ENCODE results near the gene FOSL2. TPM values are rescaled to one million over a fixed set of nuclear protein-coding genes. Genes with fewer than 3 reads are reported as not detected.

Gene FOSL2
- total RNA-seq, 1 donor from 2014 or later, result 38.4 TPM

DNA sequence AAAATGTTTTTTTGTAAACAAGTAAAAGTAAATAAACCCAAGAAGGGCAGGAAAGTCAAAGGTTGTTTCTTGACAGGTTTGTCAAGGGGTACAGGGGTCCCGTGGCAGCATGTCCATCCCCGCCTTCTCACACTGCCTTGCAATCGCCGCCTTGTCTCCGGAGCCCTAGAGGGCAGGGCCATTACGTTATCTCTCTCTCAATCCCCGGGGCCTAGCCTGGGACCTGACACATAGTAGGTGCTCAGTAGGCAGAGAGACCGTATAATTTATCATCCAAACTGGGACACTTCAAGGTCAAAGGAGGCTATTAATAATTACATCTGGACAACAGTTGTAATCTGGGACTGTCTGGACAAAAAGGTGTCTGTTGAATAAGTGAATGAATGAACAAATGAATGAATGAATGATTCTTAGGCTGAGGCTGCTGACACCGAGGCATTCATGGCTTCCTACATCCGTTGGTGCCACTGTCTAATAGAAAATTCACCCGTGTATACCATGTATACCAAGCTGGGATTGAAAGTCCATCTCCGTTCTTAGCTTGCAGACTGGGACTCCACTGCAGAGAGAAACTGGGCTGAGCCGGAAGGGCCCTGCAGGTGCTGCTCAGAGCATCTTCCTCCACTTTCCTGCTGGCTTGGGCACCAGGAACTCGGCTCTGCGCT lies 58.4 kb downstream of the FOSL2 start:
- Mint-ChIP-seq H3K4me1 (ENCODE audit: low read depth) (no peaks in the 10 kb centered on the region), H3K27ac (no peak overlapping the region), H3K36me3 (ENCODE audit: insufficient read depth) (no peaks in the 10 kb centered on the region), H3K4me3 (ENCODE audit: low read depth) (no peak overlapping the region), H3K27me3 (no peaks in the 10 kb centered on the region), H3K9me3 (ENCODE audit: low read depth) (no peaks in the 10 kb centered on the region)
- no peak for DNase-seq (ENCODE audit: low spot score, unreplicated experiment)
- TF ChIP-seq, protein P1, sequence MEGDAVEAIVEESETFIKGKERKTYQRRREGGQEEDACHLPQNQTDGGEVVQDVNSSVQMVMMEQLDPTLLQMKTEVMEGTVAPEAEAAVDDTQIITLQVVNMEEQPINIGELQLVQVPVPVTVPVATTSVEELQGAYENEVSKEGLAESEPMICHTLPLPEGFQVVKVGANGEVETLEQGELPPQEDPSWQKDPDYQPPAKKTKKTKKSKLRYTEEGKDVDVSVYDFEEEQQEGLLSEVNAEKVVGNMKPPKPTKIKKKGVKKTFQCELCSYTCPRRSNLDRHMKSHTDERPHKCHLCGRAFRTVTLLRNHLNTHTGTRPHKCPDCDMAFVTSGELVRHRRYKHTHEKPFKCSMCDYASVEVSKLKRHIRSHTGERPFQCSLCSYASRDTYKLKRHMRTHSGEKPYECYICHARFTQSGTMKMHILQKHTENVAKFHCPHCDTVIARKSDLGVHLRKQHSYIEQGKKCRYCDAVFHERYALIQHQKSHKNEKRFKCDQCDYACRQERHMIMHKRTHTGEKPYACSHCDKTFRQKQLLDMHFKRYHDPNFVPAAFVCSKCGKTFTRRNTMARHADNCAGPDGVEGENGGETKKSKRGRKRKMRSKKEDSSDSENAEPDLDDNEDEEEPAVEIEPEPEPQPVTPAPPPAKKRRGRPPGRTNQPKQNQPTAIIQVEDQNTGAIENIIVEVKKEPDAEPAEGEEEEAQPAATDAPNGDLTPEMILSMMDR (IDR thresholded peaks at IDR 0.05; ENCODE audit: unreplicated experiment), result no peak

DNA sequence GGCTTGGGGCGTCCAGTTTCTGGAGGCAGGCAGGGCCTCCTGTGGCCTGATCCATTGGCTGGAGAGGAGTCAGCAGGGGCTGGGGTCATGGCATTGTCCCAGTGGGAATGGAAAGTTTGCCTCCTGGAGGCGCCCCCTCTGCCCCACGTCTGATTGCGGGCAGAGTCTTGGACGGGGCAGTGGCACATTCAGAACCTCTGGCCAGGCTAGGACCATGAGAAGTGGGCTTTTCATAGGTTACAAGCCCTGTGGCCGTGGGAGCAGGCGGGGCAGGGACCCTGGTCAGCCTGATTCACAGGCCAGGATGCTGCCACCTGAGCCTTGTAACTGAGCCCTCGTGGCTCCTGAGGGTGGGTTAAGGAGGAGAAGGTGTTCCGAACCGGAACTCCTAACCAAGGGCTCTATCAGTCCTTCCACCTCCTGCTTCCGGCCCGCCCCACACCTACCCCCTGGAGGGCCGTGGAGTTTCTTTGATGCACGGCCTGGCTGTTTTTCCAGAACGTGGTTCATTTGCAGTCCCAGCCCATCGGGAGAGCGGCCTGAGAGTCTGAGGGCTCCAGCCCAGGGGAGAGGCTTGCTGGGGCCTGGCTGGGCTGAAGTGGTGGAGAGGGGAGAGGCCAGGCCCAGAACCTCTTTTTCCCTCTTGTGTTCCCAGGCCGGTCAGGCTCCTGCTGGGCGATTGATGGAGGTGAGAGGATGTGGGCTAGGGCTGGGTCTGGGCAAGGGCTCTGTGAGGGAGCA lies 59.3 kb downstream of the FOSL2 start:
- no peak for DNase-seq (ENCODE audit: low spot score, unreplicated experiment)
- H3K9me3 Mint-ChIP-seq (ENCODE audit: low read depth), result no peaks in the 10 kb centered on the region
- H3K27me3 Mint-ChIP-seq, result no peaks in the 10 kb centered on the region
- no peaks in the 10 kb centered on the region for H3K4me1 Mint-ChIP-seq (ENCODE audit: low read depth)
- TF ChIP-seq, protein P1 (IDR thresholded peaks at IDR 0.05; ENCODE audit: unreplicated experiment), result no peak
- no peak overlapping the region for H3K27ac Mint-ChIP-seq
- H3K36me3 Mint-ChIP-seq (ENCODE audit: insufficient read depth), result no peaks in the 10 kb centered on the region
- no peak overlapping the region for H3K4me3 Mint-ChIP-seq (ENCODE audit: low read depth)

DNA sequence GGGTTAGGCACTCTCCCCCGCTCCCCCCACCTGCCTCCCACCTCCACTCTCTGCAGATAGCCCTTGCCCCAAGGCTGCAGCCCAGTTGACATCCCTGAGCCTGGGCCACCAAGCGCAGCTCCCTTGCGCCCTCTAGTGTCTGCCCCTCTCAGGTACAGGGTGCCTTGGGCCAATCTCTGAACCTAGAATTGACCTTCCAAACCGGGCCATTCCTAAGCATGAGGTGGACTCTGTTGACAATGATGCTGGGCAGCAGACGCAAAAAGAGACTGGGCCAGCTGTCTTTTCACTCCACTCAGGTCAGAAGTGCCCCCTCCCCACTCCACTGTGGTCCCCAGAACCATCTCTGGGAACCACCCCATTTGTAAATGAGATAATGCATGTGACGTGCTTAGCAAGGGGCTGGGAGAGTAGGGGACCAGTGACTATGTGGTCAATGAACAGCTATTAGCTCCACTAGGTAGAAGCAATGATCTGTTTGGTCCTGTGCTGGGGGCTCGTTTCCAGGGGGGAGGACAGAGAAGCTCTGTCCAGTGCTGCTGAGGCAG lies 60.0 kb downstream of the FOSL2 start:
- Mint-ChIP-seq H3K9me3 (ENCODE audit: low read depth) (no peaks in the 10 kb centered on the region), H3K36me3 (ENCODE audit: insufficient read depth) (no peaks in the 10 kb centered on the region), H3K27ac (no peak overlapping the region), H3K4me1 (ENCODE audit: low read depth) (no peaks in the 10 kb centered on the region), H3K4me3 (ENCODE audit: low read depth) (no peak overlapping the region), H3K27me3 (no peaks in the 10 kb centered on the region)
- DNase-seq (ENCODE audit: low spot score, unreplicated experiment), result peak; percentile 64
- TF ChIP-seq, protein P1 (IDR thresholded peaks at IDR 0.05; ENCODE audit: unreplicated experiment), result peak; percentile 83

DNA sequence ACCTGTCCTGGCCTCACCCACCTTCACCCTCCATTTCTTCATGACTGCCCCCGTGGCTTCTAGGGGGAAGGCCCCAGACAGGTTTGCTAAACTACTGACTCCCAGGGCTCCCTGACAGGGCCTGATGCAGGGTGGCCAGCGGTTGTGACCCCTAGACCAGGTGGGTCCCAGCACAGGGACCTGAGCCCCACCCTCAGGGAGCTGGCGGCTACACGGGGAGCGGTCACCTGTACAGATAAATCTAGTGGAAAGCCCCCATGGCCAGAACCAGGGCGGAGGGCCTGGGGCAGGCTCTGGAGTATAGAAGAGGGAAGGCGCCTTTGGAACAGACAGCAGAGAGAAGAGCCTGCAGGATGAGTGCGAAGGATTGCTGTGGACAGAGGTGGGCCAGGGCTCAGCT lies 60.7 kb downstream of the FOSL2 start:
- no peaks in the 10 kb centered on the region for H3K27me3 Mint-ChIP-seq
- DNase-seq (ENCODE audit: low spot score, unreplicated experiment), result no peak
- no peaks in the 10 kb centered on the region for H3K36me3 Mint-ChIP-seq (ENCODE audit: insufficient read depth)
- H3K27ac Mint-ChIP-seq, result no peak overlapping the region
- H3K4me1 Mint-ChIP-seq (ENCODE audit: low read depth), result no peaks in the 10 kb centered on the region
- no peaks in the 10 kb centered on the region for H3K9me3 Mint-ChIP-seq (ENCODE audit: low read depth)
- TF ChIP-seq, protein P1 (IDR thresholded peaks at IDR 0.05; ENCODE audit: unreplicated experiment), result no peak
- no peak overlapping the region for H3K4me3 Mint-ChIP-seq (ENCODE audit: low read depth)

DNA sequence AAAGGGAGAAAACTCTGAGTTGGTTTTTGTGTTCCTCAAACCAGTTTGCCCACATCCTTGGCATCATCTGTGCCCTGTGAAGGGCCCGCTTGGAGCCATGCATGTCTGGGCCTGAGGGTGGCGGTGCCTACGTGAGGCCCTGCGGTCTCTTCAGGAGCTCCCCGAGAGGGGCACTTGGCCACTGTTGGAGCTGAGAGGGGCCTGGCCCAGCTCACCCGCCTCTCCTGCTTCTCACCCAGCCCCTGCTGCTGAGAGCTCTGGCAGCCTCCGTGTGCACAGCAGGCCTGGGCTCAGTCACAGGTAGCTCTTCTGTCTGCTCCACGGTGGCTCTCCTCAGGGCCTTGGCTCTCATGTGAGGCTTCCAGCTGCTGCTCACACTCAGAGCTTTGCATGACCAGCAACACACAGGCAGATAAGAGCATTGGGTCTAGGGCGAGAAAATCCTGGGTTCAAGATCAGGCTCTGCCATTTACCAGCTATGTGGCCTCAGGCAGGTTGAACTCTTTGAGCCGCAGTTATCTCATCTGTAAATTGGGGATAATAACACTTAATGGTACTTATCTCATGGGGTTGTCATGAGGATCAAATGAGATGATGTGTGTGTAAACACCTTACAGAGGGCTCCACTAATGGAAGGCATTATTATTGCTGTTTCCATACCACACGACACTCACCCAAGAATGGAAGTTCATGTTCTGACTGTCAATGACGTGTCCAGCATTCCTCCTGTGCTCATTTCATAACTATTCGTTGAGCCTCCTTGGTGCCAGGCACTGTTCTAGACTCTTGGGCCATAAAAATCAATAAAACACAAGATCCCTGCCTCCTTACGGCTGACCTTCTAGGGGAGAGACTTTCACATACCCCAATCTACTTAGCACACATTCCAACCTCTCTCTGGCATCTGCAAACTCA lies 61.6 kb downstream of the FOSL2 start:
- H3K27ac Mint-ChIP-seq, result no peak overlapping the region
- no peaks in the 10 kb centered on the region for H3K4me1 Mint-ChIP-seq (ENCODE audit: low read depth)
- no peaks in the 10 kb centered on the region for H3K36me3 Mint-ChIP-seq (ENCODE audit: insufficient read depth)
- H3K4me3 Mint-ChIP-seq (ENCODE audit: low read depth), result no peak overlapping the region
- no peak for DNase-seq (ENCODE audit: low spot score, unreplicated experiment)
- TF ChIP-seq, protein P1 (IDR thresholded peaks at IDR 0.05; ENCODE audit: unreplicated experiment), result no peak
- no peaks in the 10 kb centered on the region for H3K9me3 Mint-ChIP-seq (ENCODE audit: low read depth)
- H3K27me3 Mint-ChIP-seq, result no peaks in the 10 kb centered on the region

All from progenitor cell of endocrine pancreas (in vitro differentiated cells).